Activated T-cell treated with anti-CD3 and anti-CD28 coated beads, Interleukin-2, amount 50 U/mL, for 4 hours (primary cell): ENCODE data around the gene TIMMDC1. TPM values are rescaled to one million over a fixed set of nuclear protein-coding genes. Genes with fewer than 3 reads are reported as not detected.
"Not testable (repeated sequence)": the region's sequence is repeated elsewhere in the genome, so short reads cannot be mapped to it uniquely, and the experiment has no call there.

Source experiments
- ATAC-seq, 2 donors: fragments of 200-7000 bp; cut with Tn5 transposase; one replicate each; pipeline ENCODE4 v1.10.0; 2021
- DNase-seq: peaks from one replicate; pipeline ENCODE4 v3.0.0-alpha.2; 2020
- H3K27me3 Mint-ChIP-seq: one replicate; pipeline ENCODE4 v1.8.0; 2021; ENCODE audit warnings: low read depth, mixed read lengths
- H3K36me3 Mint-ChIP-seq: one replicate; pipeline ENCODE4 v1.8.0; 2022; ENCODE audit warnings: mixed read lengths; ENCODE audit not compliant: insufficient read depth
- H3K4me1 Mint-ChIP-seq: one replicate; pipeline ENCODE4 v1.8.0; 2021; ENCODE audit warnings: low read depth, mixed read lengths
- H3K4me3 Mint-ChIP-seq: one replicate; pipeline ENCODE4 v1.8.0; 2021; ENCODE audit warnings: mild to moderate bottlenecking, moderate library complexity, mixed read lengths
- H3K9me3 Mint-ChIP-seq: one replicate; pipeline ENCODE4 v1.8.0; 2021; ENCODE audit warnings: mixed read lengths
- total RNA-seq, 3 donors: library from RNA; stranded (reverse); gene quantifications; one replicate each; pipeline ENCODE4 v1.2.1, GENCODE V29; 2021

The TIMMDC1 gene
- total RNA-seq, 3 donors from 2014 or later: 112 to 120 (median 118) TPM

DNA sequence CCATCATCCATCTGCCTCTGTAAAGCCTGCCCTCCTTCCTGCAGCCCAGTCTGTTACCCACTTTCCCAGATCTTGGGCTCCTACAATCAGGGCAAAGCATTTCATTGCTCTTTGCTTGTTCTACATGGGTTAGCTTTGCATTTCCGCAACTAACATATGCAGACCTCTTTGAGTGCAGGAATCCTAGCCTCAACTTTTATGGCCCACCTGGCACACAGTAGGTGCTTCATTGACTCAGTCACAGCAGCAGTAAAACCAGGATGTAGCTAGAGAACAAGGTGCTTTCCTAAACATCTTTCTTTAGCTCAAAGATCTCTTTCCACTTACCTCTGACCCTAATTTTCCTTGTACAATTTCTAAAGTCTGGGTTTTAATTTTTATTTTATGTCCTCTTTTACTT lies 57.6 kb downstream of the TIMMDC1 start:
- DNase-seq (no peak), ATAC-seq (no peak)
- Mint-ChIP-seq H3K4me1 (peaks cover 17% of the 10 kb centered on the region), H3K9me3 (no peaks in the 10 kb centered on the region), H3K27me3 (no peaks in the 10 kb centered on the region), H3K4me3 (peak overlapping the region; percentile 39), H3K36me3 (no peaks in the 10 kb centered on the region)

DNA sequence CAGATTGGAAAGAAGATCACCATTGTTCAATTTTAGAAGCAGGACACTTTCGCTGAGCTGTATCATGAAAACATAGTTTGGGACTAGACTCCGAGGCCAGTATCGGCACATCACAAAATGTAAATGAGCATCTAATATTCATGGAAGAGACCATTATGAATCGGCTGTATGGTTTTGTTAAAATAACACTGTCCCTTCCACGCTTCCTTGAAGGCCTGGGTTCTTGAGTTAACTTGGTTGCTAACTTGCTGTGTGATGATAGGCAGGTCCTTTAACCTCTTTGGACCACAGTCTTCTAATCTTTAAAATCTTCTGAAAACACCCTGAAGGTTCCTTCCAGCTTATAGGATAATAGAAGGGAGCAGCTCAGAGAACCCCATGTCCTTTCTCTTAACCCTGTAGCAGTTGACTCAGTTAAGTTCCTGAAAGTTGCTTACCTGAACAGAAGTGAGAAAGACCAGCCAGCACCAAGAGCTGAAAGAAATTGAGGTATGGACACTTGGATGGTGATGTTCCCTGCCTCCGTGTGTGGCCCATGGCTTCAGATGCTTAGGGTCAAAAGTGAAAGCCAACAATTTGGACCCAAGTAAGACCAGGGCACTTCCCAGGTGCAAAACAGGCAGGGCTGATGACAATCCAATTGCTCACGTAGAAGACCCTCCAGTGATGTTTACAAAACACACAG lies 59.0 kb downstream of the TIMMDC1 start:
- H3K4me1 Mint-ChIP-seq: peaks cover 19% of the 10 kb centered on the region
- H3K27me3 Mint-ChIP-seq: no peaks in the 10 kb centered on the region
- no peak for DNase-seq
- no peaks in the 10 kb centered on the region for H3K36me3 Mint-ChIP-seq
- peak overlapping the region; percentile 43 for H3K4me3 Mint-ChIP-seq
- H3K9me3 Mint-ChIP-seq: no peaks in the 10 kb centered on the region
- ATAC-seq: no peak

DNA sequence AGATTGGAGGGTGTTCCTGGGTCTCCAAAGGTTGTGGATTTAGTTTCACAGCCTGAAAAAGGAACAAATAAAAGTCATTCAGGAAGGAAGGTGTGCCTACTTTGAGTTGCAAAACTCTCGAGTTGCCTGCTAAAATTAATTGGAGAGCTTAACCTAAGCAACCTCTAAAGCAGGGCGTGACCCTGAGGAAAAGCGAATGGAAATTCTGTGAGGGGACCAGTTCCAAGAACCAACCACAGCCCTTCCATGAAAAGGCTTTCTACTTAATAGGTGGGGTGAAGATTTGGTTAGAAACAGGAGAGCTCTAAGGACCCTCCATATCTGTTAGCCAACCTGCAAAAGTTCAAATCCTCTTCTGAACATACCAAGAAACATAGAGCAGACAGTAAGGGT lies 59.5 kb downstream of the TIMMDC1 start:
- Mint-ChIP-seq H3K4me3 (peak overlapping the region; percentile 43), H3K36me3 (no peaks in the 10 kb centered on the region), H3K9me3 (no peaks in the 10 kb centered on the region), H3K4me1 (peaks cover 24% of the 10 kb centered on the region), H3K27me3 (no peaks in the 10 kb centered on the region)
- ATAC-seq (no peak), DNase-seq (no peak)

DNA sequence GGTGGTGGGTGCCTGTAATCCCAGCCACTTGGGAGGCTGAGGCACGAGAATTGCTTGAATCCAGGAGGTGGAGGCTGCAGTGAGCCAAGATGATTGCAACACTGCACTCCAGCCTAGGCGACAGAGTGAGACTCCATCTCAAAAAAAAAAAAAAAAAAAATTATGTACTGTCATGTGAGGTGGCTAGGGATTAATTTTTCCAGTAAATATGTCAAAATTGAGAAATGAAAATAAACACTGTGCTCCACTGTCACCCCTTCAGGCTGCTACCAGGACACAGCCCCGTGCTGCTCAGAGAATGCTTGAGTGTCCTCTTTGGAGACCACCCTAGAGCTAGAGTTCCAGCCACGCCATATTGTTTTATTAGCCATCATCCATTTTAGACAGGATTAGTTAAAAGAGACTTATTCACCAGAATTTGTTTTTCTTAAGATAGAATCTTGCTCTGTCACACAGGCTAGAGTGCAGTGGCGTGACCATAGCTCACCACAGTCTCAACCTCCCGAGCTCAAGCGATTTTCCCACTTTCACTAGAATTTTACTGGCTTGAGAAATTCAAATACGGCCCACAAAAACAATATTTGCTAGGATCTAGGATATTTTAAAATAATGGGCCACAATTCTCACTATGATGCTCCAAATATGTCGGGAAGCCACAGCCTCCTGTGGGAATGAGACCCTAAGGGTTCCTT lies 60.4 kb downstream of the TIMMDC1 start:
- peak overlapping the region; percentile 51 for H3K4me3 Mint-ChIP-seq
- ATAC-seq (no peak), DNase-seq (no peak)
- no peaks in the 10 kb centered on the region for H3K27me3 Mint-ChIP-seq
- peaks cover 25% of the 10 kb centered on the region for H3K4me1 Mint-ChIP-seq
- no peaks in the 10 kb centered on the region for H3K9me3 Mint-ChIP-seq
- no peaks in the 10 kb centered on the region for H3K36me3 Mint-ChIP-seq

DNA sequence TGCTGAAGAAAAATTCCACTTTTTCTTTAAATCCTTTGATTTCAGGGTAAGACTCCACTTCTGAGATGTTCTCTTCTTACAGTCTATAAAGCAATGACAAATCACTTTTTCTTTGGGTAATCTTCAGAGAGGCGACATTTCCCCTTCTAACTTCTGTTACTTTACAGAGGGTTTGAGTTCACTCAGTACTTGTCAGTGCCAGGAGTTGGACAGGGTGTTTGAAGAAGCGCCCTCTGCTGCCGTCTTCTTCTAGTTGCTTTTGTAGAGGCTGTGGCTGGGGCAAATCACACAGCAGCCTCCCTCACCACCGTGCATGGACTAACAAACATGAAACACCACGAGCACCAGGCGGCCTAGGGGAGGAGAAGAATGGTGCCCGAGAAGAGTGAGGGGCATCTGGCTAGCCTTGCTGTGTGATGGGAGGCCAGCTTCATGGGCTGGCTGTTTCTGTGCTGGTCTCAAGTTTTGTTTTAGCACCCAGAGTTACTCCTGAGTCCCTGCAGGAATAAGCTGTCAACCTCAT lies 61.2 kb downstream of the TIMMDC1 start, which contains the start of gene CD80:
Gene CD80 (minus strand): TSS at position 174 of the 523 bp plus-strand sequence. CDS start 1,886 bp downstream, outside the sequence.
- peak; percentile 39 for DNase-seq
- H3K4me3 Mint-ChIP-seq: peak within 1 kb of the TSS; percentile 51
- H3K4me1 Mint-ChIP-seq: peaks cover 25% of the 10 kb centered on the region
- no peaks in the 10 kb centered on the region for H3K9me3 Mint-ChIP-seq
- H3K36me3 Mint-ChIP-seq: no peaks in the 10 kb centered on the region
- no peaks in the 10 kb centered on the region for H3K27me3 Mint-ChIP-seq
- peak; percentile 66 to 81 for ATAC-seq

DNA sequence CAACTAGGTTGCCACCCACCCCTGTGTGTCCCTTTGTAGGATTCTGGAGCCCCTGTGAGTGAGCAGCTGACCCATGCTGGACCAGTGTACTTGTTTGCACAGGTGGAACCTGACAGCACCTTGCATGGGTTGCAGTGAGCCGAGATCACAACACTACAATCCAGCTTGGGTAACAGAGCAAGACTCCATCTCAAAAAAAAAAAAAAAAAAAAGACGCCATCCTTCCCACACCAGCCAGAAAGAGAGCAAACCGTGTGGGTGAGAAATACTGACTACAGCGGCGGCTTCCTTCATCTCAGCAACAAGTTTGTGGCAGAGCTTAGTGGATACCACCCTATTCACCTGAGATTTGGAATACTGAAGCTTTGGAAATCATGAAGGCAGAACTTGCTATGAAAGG lies 61.8 kb downstream of the TIMMDC1 start:
- H3K36me3 Mint-ChIP-seq: no peaks in the 10 kb centered on the region
- DNase-seq (no peak), ATAC-seq (no peak)
- H3K9me3 Mint-ChIP-seq: no peaks in the 10 kb centered on the region
- H3K27me3 Mint-ChIP-seq: no peaks in the 10 kb centered on the region
- no peak overlapping the region for H3K4me3 Mint-ChIP-seq
- H3K4me1 Mint-ChIP-seq: peaks cover 25% of the 10 kb centered on the region

DNA sequence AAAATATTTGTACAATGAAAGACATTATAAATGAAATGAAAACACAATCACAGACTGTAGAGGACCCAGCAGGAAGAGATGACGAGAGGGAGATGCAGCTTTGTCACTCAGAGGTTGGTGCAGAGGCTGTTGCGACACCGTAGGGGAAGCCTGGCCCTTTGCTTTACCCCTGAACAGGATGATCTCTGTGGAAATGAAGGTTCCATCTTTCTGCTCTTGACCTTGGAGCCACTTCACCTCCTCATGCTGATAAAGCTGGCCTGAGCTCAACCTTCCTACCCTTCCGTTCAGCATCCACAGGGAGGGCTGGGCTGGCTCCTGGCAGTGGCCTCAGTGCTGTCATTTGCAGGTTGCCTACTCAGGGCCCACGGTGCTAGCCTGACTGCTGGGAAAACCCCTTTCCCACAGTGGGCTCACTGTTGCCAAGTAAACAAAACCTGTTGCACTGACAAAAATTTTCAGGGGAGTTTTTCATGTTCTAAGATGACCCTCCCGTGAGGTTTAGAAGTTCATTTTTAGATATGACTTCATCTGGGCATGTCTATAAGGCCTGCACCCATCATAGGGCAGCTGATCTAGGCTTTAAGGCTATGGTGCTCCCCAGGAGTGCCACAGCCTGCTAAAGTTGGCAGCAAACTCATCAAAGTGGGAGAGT lies 64.1 kb downstream of the TIMMDC1 start:
- peaks cover 21% of the 10 kb centered on the region for H3K4me1 Mint-ChIP-seq
- peak overlapping the region; percentile 19 for H3K4me3 Mint-ChIP-seq
- H3K36me3 Mint-ChIP-seq: no peaks in the 10 kb centered on the region
- DNase-seq (no peak), ATAC-seq (peak; percentile 69 to 85)
- no peaks in the 10 kb centered on the region for H3K27me3 Mint-ChIP-seq
- H3K9me3 Mint-ChIP-seq: no peaks in the 10 kb centered on the region

DNA sequence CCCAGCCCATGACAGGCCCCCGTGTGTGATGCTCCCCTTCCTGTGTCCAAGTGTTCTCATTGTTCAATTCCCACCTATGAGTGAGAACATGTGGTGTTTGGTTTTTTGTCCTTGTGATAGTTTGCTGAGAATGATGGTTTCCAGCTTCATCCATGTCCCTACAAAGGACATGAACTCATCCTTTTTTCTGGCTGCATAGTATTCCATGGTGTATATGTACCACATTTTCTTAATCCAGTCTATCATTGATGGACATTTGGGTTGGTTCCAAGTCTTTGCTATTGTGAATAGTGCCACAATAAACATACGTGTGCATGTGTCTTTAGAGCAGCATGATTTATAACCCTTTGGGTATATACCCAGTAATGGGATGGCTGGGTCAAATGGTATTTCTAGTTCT lies 65.0 kb downstream of the TIMMDC1 start:
- H3K4me3 Mint-ChIP-seq, H3K9me3 Mint-ChIP-seq, H3K36me3 Mint-ChIP-seq, DNase-seq, ATAC-seq, H3K27me3 Mint-ChIP-seq: not testable (repeated sequence)
- peaks cover 14% of the 10 kb centered on the region for H3K4me1 Mint-ChIP-seq

DNA sequence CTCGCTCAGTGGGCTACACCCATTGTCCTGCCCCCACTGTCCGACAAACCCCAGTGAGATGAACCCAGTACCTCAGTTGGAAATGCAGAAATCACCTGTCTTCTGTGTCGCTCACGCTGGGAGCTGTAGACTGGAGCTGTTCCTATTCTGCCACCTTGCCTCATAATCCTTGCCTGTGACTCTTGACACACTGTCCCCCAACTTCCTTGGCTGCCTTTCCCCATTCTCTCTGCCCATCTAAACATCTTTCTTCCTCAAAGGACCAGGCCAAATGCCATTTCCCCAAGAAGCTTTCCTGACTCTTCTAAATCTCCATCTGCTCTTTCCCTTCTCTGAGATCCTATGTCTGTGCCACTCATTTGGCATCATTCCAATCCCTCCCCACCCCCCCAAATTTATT lies 70.8 kb downstream of the TIMMDC1 start:
- H3K36me3 Mint-ChIP-seq: no peaks in the 10 kb centered on the region
- no peak for ATAC-seq
- no peak overlapping the region for H3K4me3 Mint-ChIP-seq
- H3K4me1 Mint-ChIP-seq: no peaks in the 10 kb centered on the region
- H3K9me3 Mint-ChIP-seq: no peaks in the 10 kb centered on the region
- no peak for DNase-seq
- H3K27me3 Mint-ChIP-seq: peaks cover 11% of the 10 kb centered on the region

DNA sequence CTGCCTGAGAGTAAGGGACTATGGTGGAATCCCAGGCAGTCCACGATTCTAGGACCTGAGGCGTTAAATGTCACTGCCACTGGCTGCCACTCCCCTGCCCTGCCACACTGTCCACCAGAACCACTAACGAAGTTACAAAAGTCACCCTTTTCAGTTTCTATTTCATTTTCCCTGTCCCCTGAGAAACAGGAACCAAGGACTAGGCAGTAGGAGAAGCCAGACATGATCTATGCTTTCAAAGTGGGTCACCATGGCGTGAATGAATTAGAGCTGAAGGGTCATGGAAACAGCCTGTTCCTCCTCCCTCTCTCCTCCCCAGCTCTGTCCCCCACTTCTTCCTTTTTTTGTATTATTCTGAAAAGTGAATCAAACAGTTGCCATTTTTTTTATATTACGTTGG lies 71.9 kb downstream of the TIMMDC1 start:
- ATAC-seq: no peak
- Mint-ChIP-seq H3K4me3 (no peak overlapping the region), H3K9me3 (no peaks in the 10 kb centered on the region), H3K36me3 (no peaks in the 10 kb centered on the region), H3K4me1 (no peaks in the 10 kb centered on the region), H3K27me3 (peaks cover 11% of the 10 kb centered on the region)
- no peak for DNase-seq

DNA sequence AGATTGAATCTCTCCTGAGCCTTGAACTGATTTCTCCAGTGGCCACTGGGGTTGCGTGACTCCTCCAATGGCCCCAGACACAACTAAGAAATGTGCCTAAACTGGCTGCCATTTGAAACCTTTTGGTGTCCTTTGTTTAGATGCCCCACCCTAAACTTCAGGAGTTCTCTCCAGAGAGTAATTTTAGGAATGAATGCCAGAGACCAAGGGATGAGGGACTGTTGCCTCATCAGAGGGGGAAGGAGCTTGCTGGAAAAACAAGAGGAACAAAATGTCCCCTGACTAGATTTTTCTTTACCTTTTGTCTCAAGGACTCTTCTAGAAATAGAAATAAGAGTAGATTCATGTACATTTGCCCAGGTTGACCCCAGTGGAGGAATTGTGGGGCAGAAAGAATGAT lies 72.9 kb downstream of the TIMMDC1 start:
- Mint-ChIP-seq H3K9me3 (no peaks in the 10 kb centered on the region), H3K27me3 (peaks cover 11% of the 10 kb centered on the region), H3K4me1 (no peaks in the 10 kb centered on the region), H3K4me3 (no peak overlapping the region), H3K36me3 (no peaks in the 10 kb centered on the region)
- ATAC-seq (no peak), DNase-seq (no peak)

DNA sequence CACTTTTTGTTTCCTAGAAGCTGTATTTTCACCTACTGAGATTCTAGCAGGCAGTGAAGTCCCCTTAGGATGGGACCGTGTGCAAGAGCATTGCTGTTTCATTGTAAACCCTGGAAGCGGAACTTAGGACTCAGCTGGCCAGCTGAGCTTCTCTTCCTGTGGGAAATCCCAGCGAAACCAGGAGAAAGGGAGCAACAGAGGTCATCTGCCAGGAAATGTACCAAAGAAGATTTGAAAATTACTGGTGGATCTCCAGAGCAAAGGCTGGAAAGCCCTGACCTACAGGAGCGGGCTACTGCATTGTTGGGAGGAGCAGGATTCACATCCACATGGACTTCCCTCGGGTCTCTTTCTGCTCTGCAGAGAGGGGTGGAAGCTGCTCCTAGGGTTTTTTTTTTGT lies 73.3 kb downstream of the TIMMDC1 start:
- no peak for DNase-seq
- Mint-ChIP-seq H3K27me3 (peaks cover 11% of the 10 kb centered on the region), H3K9me3 (no peaks in the 10 kb centered on the region), H3K4me3 (no peak overlapping the region), H3K4me1 (no peaks in the 10 kb centered on the region), H3K36me3 (no peaks in the 10 kb centered on the region)
- no peak for ATAC-seq
